Vagina (tissue), 2 donors: ENCODE data around the gene WDR7. TPM values are rescaled to one million over a fixed set of nuclear protein-coding genes. Genes with fewer than 3 reads are reported as not detected.

ENCODE experiments used
- DNase-seq, 2 donors: peaks; one replicate each; pipeline ENCODE4 v3.0.0-alpha.2; 2017; ENCODE audit errors: extremely low spot score in 2 of 2
- H3K27ac ChIP-seq: fragments of 200-600 bp; sonication (generic); one replicate; pipeline ENCODE4 v1.5.1; 2019
- H3K27me3 ChIP-seq: fragments of 200-600 bp; sonication (generic); one replicate; pipeline ENCODE4 v1.5.1; 2019
- H3K36me3 ChIP-seq, 2 donors: fragments of 200-600 bp; sonication (generic); one replicate each; pipeline ENCODE4 v1.5.1; 2017 to 2019
- H3K4me1 ChIP-seq: fragments of 200-600 bp; sonication (generic); one replicate; pipeline ENCODE4 v1.5.1; 2019
- H3K4me3 ChIP-seq, 2 donors: fragments of 200-600 bp; sonication (generic); 1 replicate in 1 of 2; 2 replicates in 1 of 2; pipeline ENCODE4 v1.5.1; 2016 to 2019
- H3K9me3 ChIP-seq: fragments of 200-600 bp; sonication (generic); one replicate; pipeline ENCODE4 v1.5.1; 2019
- CTCF ChIP-seq, 3 experiments: fragments of 450-650 bp in 2 of 3; fragments of 200-600 bp in 1 of 3; sonication (generic) in 1 of 3; IDR thresholded peaks; one replicate each; pipeline ENCODE4 v1.5.1; 2017 to 2019; ENCODE audit warnings: antibody characterized with exemption in 3 of 3, mild to moderate bottlenecking in 2 of 3, moderate library complexity in 2 of 3
- POLR2A ChIP-seq, 2 donors: fragments of 450-650 bp; IDR thresholded peaks; one replicate each; pipeline ENCODE4 v1.6.1; 2017; ENCODE audit warnings: antibody characterized with exemption in 2 of 2, mild to moderate bottlenecking in 2 of 2, moderate library complexity in 2 of 2
- POLR2AphosphoS5 ChIP-seq, 2 donors: sonication (generic); formaldehyde crosslinking; IDR thresholded peaks; one replicate each; pipeline ENCODE4 v1.9.0; 2017; ENCODE audit warnings: antibody characterized with exemption in 2 of 2, mild to moderate bottlenecking in 2 of 2, low read depth in 1 of 2; ENCODE audit not compliant: insufficient read depth in 1 of 2
- intact Hi-C: fragments of 100-400 bp; cut with DNase I; formaldehyde crosslinking; loops from one replicate; pipeline ENCODE4 v1.15.1; 2023
- total RNA-seq: library from RNA; depleted of rRNA; stranded (reverse); fragments of >200 nt; gene quantifications from one replicate; pipeline ENCODE4 v1.2.3, GENCODE V29; 2016

Gene WDR7
- total RNA-seq, 1 donor from 2014 or later = 26.3 TPM

DNA sequence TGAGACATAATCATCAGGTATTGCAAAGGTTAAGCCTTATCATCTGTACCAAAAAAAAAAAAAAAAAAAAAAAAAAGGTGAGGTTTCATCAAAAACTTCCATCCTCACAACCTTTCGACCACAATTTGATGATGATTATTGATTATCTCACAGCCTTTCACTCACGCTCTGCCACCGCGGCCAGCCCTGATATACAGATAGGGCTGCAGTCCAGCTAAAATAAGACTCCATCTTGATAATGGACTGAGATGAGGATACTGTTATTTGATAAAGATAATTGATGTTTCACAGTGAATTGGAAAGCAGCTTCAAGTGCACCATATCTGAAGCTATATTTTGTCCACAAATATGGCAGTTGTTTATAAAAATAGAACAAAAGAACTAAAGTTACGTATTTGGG lies 336.1 kb downstream of the WDR7 start:
- TF ChIP-seq POLR2AphosphoS5 (IDR thresholded peaks at IDR 0.05; ENCODE audit: insufficient read depth in 1 of 2, low read depth in 1 of 2) (no peak), CTCF (IDR thresholded peaks at IDR 0.05) (no peak)
- Histone ChIP-seq H3K27me3 (no peaks in the 10 kb centered on the region), H3K4me3 (no peak overlapping the region), H3K9me3 (no peaks in the 10 kb centered on the region), H3K36me3 (no peaks in the 10 kb centered on the region), H3K27ac (no peak overlapping the region), H3K4me1 (no peaks in the 10 kb centered on the region)
- DNase-seq = no peak
- intact Hi-C loops = no loop called here

DNA sequence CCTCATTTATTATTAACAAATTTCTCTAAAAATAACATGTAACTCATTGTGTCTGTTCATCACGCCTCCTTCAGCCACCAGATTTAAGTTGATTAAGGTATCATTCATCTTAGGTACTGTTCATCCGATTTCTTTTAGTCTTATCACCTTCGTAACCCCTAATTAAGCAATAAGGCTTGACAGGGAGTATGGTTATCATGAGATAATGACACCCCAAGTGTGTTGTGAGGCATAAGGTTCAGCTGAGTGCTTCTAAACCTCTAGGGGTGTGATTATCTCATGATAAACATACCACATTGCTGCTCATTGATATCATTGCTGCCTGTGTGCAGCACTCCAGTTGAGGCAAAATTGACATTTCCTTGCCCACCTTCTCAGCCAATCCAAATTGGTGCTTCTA lies 336.9 kb downstream of the WDR7 start:
- no peaks in the 10 kb centered on the region for H3K9me3 ChIP-seq
- H3K27ac ChIP-seq = no peak overlapping the region
- DNase-seq = no peak
- no peaks in the 10 kb centered on the region for H3K27me3 ChIP-seq
- H3K4me3 ChIP-seq = no peak overlapping the region
- no peaks in the 10 kb centered on the region for H3K4me1 ChIP-seq
- no peak for TF ChIP-seq POLR2A (IDR thresholded peaks at IDR 0.05)
- TF ChIP-seq CTCF (IDR thresholded peaks at IDR 0.05) = no peak
- TF ChIP-seq POLR2AphosphoS5 (IDR thresholded peaks at IDR 0.05; ENCODE audit: insufficient read depth in 1 of 2, low read depth in 1 of 2) = no peak
- no peaks in the 10 kb centered on the region for H3K36me3 ChIP-seq
- intact Hi-C loops = no loop called here

- no peaks in the 10 kb centered on the region for H3K27me3 ChIP-seq
- H3K4me1 ChIP-seq = no peaks in the 10 kb centered on the region
- no peak overlapping the region for H3K27ac ChIP-seq
- H3K9me3 ChIP-seq = no peaks in the 10 kb centered on the region
- TF ChIP-seq POLR2AphosphoS5 (IDR thresholded peaks at IDR 0.05; ENCODE audit: insufficient read depth in 1 of 2, low read depth in 1 of 2) (no peak), POLR2A (IDR thresholded peaks at IDR 0.05) (no peak), CTCF (IDR thresholded peaks at IDR 0.05) (no peak)
- DNase-seq = no peak
- H3K4me3 ChIP-seq = no peak overlapping the region
- no peaks in the 10 kb centered on the region for H3K36me3 ChIP-seq
- intact Hi-C loops = no loop called here
Observed at GRCh38 chr18:56990678-56991077, 339.5 kb downstream of the WDR7 start.

DNA sequence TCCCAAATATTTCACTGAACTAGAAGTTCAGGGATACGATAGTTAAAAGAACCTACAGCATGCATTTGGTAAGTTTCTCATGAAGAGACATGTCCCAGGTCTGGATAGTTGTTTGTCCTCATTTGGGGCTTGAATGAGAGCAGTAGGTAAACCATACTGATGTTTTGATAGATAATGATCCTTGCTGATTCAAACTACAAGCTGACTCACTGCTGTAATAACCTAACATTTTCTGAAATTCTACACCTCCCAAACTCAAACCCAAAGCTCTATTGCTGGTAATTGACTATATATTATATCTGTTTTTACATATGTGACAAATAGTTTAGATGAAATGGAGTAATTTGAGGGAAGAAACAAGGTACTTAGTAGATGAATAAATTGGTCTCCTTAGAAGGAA lies 341.6 kb downstream of the WDR7 start:
- DNase-seq = no peak
- Histone ChIP-seq H3K27me3 (no peaks in the 10 kb centered on the region), H3K27ac (no peak overlapping the region), H3K36me3 (no peaks in the 10 kb centered on the region), H3K9me3 (no peaks in the 10 kb centered on the region), H3K4me3 (no peak overlapping the region), H3K4me1 (no peaks in the 10 kb centered on the region)
- TF ChIP-seq POLR2A (IDR thresholded peaks at IDR 0.05) = no peak
- TF ChIP-seq CTCF (IDR thresholded peaks at IDR 0.05) = no peak
- no peak for TF ChIP-seq POLR2AphosphoS5 (IDR thresholded peaks at IDR 0.05; ENCODE audit: insufficient read depth in 1 of 2, low read depth in 1 of 2)
- intact Hi-C loops = no loop called here

GRCh38 chr18:56995579-56996188 lies 344.5 kb downstream of the WDR7 start:
- Histone ChIP-seq H3K4me1 (no peaks in the 10 kb centered on the region), H3K9me3 (no peaks in the 10 kb centered on the region), H3K27me3 (no peaks in the 10 kb centered on the region), H3K4me3 (no peak overlapping the region), H3K36me3 (no peaks in the 10 kb centered on the region), H3K27ac (no peak overlapping the region)
- TF ChIP-seq POLR2AphosphoS5 (IDR thresholded peaks at IDR 0.05; ENCODE audit: insufficient read depth in 1 of 2, low read depth in 1 of 2) (no peak), POLR2A (IDR thresholded peaks at IDR 0.05) (no peak), CTCF (IDR thresholded peaks at IDR 0.05) (no peak)
- DNase-seq = no peak
- intact Hi-C loops = no loop called here
